H9 (cell line): ENCODE results near the gene ANKRD50. TPM values are rescaled to one million over a fixed set of nuclear protein-coding genes. Genes with fewer than 3 reads are reported as not detected.

ENCODE experiments used
- DNase-seq: peaks from one replicate; pipeline ENCODE4 v3.0.0-alpha.2; 2017
- H2AFZ ChIP-seq: one replicate; pipeline ENCODE4 v1.6.1; 2013; ENCODE audit warnings: mild to moderate bottlenecking, low read length, control low read depth, moderate library complexity
- H2AK5ac ChIP-seq: 2 replicates; pipeline ENCODE4 v1.6.1; 2013; ENCODE audit warnings: low read length, control low read depth, mixed read lengths; ENCODE audit not compliant: insufficient read length
- H2BK120ac ChIP-seq: one replicate; pipeline ENCODE4 v1.6.1; 2013; ENCODE audit warnings: low read depth, mild to moderate bottlenecking, low read length, control low read depth, inconsistent platforms; ENCODE audit not compliant: poor library complexity, severe bottlenecking
- H2BK12ac ChIP-seq: 2 replicates; pipeline ENCODE4 v1.6.1; 2013; ENCODE audit warnings: low read length, control low read depth, mixed read lengths, low read depth; ENCODE audit not compliant: insufficient read length
- H2BK15ac ChIP-seq: 2 replicates; pipeline ENCODE4 v1.6.1; 2013; ENCODE audit warnings: low read depth, low read length, control low read depth
- H2BK20ac ChIP-seq: one replicate; pipeline ENCODE4 v1.6.1; 2013; ENCODE audit warnings: low read depth, mild to moderate bottlenecking, low read length, control low read depth, inconsistent platforms; ENCODE audit not compliant: poor library complexity, severe bottlenecking
- H2BK5ac ChIP-seq: 2 replicates; pipeline ENCODE4 v1.6.1; 2013; ENCODE audit warnings: low read length, control low read depth, mixed read lengths; ENCODE audit not compliant: insufficient read length
- H3K14ac ChIP-seq: 2 replicates; pipeline ENCODE4 v1.6.1; 2013; ENCODE audit warnings: low read length, control low read depth; ENCODE audit not compliant: insufficient read depth
- H3K18ac ChIP-seq: 2 replicates; pipeline ENCODE4 v1.6.1; 2013; ENCODE audit warnings: low read depth, mild to moderate bottlenecking, mixed read lengths, low read length, control low read depth; ENCODE audit not compliant: insufficient read length
- H3K23ac ChIP-seq: 2 replicates; pipeline ENCODE4 v1.6.1; 2013; ENCODE audit warnings: low read length, control low read depth, mixed read lengths, low read depth; ENCODE audit not compliant: insufficient read length
- H3K23me2 ChIP-seq: 2 replicates; pipeline ENCODE4 v1.6.1; 2013; ENCODE audit warnings: low read depth, mild to moderate bottlenecking, mixed read lengths, low read length, control low read depth; ENCODE audit not compliant: insufficient read length, poor library complexity, severe bottlenecking
- H3K27ac ChIP-seq: 2 replicates; pipeline ENCODE4 v1.5.1; 2013; ENCODE audit warnings: low read length, control low read depth, mixed read lengths, low read depth; ENCODE audit not compliant: insufficient read length
- H3K27me3 ChIP-seq: 2 replicates; pipeline ENCODE4 v1.6.1; 2013; ENCODE audit warnings: low read length, control low read depth, inconsistent platforms; ENCODE audit not compliant: insufficient read depth
- H3K4ac ChIP-seq: 2 replicates; pipeline ENCODE4 v1.6.1; 2013; ENCODE audit warnings: low read depth, mild to moderate bottlenecking, control low read depth, inconsistent platforms, low read length, moderate library complexity
- H3K4me1 ChIP-seq: 2 replicates; pipeline ENCODE4 v1.6.1; 2013; ENCODE audit warnings: low read length, control low read depth, inconsistent platforms; ENCODE audit not compliant: insufficient read depth
- H3K4me2 ChIP-seq: 2 replicates; pipeline ENCODE4 v1.6.1; 2013; ENCODE audit warnings: low read length, control low read depth, mixed read lengths; ENCODE audit not compliant: insufficient read length, insufficient read depth
- H3K56ac ChIP-seq: 2 replicates; pipeline ENCODE4 v1.6.1; 2013; ENCODE audit warnings: low read depth, mild to moderate bottlenecking, mixed read lengths, low read length, control low read depth; ENCODE audit not compliant: insufficient read length
- H3K79me1 ChIP-seq: 2 replicates; pipeline ENCODE4 v1.6.1; 2013; ENCODE audit warnings: low read depth, mild to moderate bottlenecking, moderate library complexity, low read length, control low read depth, inconsistent platforms; ENCODE audit not compliant: insufficient read depth, poor library complexity, severe bottlenecking
- H3K79me2 ChIP-seq: 2 replicates; pipeline ENCODE4 v1.6.1; 2013; ENCODE audit warnings: low read length, control low read depth, inconsistent platforms; ENCODE audit not compliant: insufficient read depth
- H3K9ac ChIP-seq: 2 replicates; pipeline ENCODE4 v1.6.1; 2013; ENCODE audit warnings: low read length, control low read depth, mixed read lengths; ENCODE audit not compliant: insufficient read length; ENCODE audit errors: extremely low read depth
- H3K9me3 ChIP-seq: one replicate; pipeline ENCODE4 v1.6.1; 2013; ENCODE audit warnings: low read depth, low read length, inconsistent platforms; ENCODE audit not compliant: control insufficient read depth
- H3T11ph ChIP-seq: one replicate; pipeline ENCODE4 v1.6.1; 2013; ENCODE audit warnings: mild to moderate bottlenecking, low read length, control low read depth, inconsistent platforms
- H4K20me1 ChIP-seq: one replicate; pipeline ENCODE4 v1.6.1; 2013; ENCODE audit not compliant: control insufficient read depth, insufficient read length, insufficient read depth
- H4K5ac ChIP-seq: 2 replicates; pipeline ENCODE4 v1.6.1; 2013; ENCODE audit warnings: low read depth, mild to moderate bottlenecking, mixed read lengths, low read length, control low read depth; ENCODE audit not compliant: insufficient read length
- H4K8ac ChIP-seq: replicated peaks from 2 replicates; pipeline ENCODE4 v1.6.1; 2013; ENCODE audit warnings: low read length, control low read depth, mixed read lengths, low read depth; ENCODE audit not compliant: insufficient read length
- H4K91ac ChIP-seq: 2 replicates; pipeline ENCODE4 v1.6.1; 2013; ENCODE audit warnings: low read depth, mild to moderate bottlenecking, moderate library complexity, mixed read lengths, low read length, control low read depth; ENCODE audit not compliant: insufficient read length
- H3K27ac Mint-ChIP-seq, 3 experiments: 2 replicates in 2 of 3; 3 replicates in 1 of 3; pipeline ENCODE4 v1.8.0; 2020 to 2021; ENCODE audit warnings: mixed read lengths in 3 of 3, mild to moderate bottlenecking in 1 of 3, moderate library complexity in 1 of 3
- H3K27me3 Mint-ChIP-seq: 2 replicates; pipeline ENCODE4 v1.8.0; 2021; ENCODE audit warnings: low read depth, mild to moderate bottlenecking, moderate library complexity, mixed read lengths
- H3K36me3 Mint-ChIP-seq, 3 experiments: 2 replicates in 2 of 3; 3 replicates in 1 of 3; pipeline ENCODE4 v1.8.0; 2020 to 2021; ENCODE audit warnings: low read depth in 3 of 3, mixed read lengths in 3 of 3; ENCODE audit not compliant: insufficient read depth in 1 of 3
- H3K4me1 Mint-ChIP-seq, 2 experiments: 2 replicates each; pipeline ENCODE4 v1.8.0; 2020; ENCODE audit warnings: mixed read lengths in 2 of 2
- H3K4me3 Mint-ChIP-seq, 2 experiments: 2 replicates in 1 of 2; 3 replicates in 1 of 2; pipeline ENCODE4 v1.8.0; 2020 to 2021; ENCODE audit warnings: mild to moderate bottlenecking in 2 of 2, mixed read lengths in 2 of 2, moderate library complexity in 1 of 2
- H3K9me3 Mint-ChIP-seq, 2 experiments: 2 replicates in 1 of 2; 3 replicates in 1 of 2; pipeline ENCODE4 v1.8.0; 2020; ENCODE audit warnings: mild to moderate bottlenecking in 2 of 2, mixed read lengths in 2 of 2, moderate library complexity in 1 of 2
- WGBS: extraction: QIAGEN DNeasy Blood & Tissue Kit; methylation state at CpG from one replicate; pipeline ENCODE4 v1.1.7; 2013; ENCODE audit warnings: missing lambda C conversion rate, low lambda C conversion rate, mixed read lengths; ENCODE audit not compliant: insufficient read length; ENCODE audit errors: extremely low coverage; 5-methylcytosine and 5-hydroxymethylcytosine counted together
- total RNA-seq: library from RNA; stranded (reverse); gene quantifications from 2 replicates; pipeline ENCODE4 v1.2.1, GENCODE V29; 2021
- TF ChIP-seq, protein P1 (sequence below): fragments of 200-600 bp; sonication (generic); conservative IDR thresholded peaks from 3 replicates; pipeline ENCODE4 v1.8.0; 2021; ENCODE audit warnings: antibody characterized with exemption, mild to moderate bottlenecking

The ANKRD50 gene
- total RNA-seq, 1 experiment from 2014 or later = 30.1 TPM

DNA sequence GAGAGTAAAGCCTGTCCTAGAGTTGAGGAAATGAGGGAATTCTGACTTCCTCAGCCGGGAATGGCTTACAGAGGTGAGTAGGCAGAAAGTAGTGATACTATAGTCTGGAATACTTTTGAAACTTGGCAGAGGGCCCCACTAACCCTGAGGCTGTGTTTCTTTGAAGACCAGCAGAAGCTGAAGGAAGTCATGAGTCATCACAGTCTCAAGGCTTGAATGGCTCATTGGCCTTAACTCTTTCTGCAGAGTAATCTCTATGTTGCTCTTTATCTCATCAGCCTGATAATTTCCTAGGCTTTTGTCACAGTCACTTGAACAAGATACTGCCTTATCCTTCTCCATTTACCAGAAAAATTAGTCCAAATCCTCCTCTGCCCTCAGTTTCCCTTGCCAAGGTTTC lies 80.8 kb downstream of the ANKRD50 start:
- H3K9me3 ChIP-seq = no peaks in the 10 kb centered on the region
- H2BK5ac ChIP-seq = no peak overlapping the region
- H3K14ac ChIP-seq = no peak overlapping the region
- Mint-ChIP-seq H3K4me3 (no peak overlapping the region), H3K36me3 (peaks cover 0 to 1% (median 0%) of the 10 kb centered on the region in 3 experiments; a peak in 3 of 7 replicates), H3K9me3 (no peaks in the 10 kb centered on the region), H3K27ac (no peak overlapping the region), H3K4me1 (peaks cover 23 to 41% of the 10 kb centered on the region in 2 experiments), H3K27me3 (no peaks in the 10 kb centered on the region; the same call in 1 of the 2 replicates)
- no peak overlapping the region for H4K8ac ChIP-seq
- no peak overlapping the region for H2BK15ac ChIP-seq
- H4K5ac ChIP-seq = no peak overlapping the region
- WGBS = no CpG with 5 or more reads among the region's 1 CpG
- DNase-seq = no peak
- no peaks in the 10 kb centered on the region for H3K79me1 ChIP-seq
- no peaks in the 10 kb centered on the region for H3K4me1 ChIP-seq
- H3K27me3 ChIP-seq = no peaks in the 10 kb centered on the region
- H3K9ac ChIP-seq = no peak overlapping the region
- no peak overlapping the region for H3K56ac ChIP-seq
- H2BK20ac ChIP-seq = no peak overlapping the region
- H3K4me2 ChIP-seq = no peak overlapping the region
- no peak overlapping the region for H2AK5ac ChIP-seq
- no peak overlapping the region for H3K27ac ChIP-seq
- TF ChIP-seq, protein P1, sequence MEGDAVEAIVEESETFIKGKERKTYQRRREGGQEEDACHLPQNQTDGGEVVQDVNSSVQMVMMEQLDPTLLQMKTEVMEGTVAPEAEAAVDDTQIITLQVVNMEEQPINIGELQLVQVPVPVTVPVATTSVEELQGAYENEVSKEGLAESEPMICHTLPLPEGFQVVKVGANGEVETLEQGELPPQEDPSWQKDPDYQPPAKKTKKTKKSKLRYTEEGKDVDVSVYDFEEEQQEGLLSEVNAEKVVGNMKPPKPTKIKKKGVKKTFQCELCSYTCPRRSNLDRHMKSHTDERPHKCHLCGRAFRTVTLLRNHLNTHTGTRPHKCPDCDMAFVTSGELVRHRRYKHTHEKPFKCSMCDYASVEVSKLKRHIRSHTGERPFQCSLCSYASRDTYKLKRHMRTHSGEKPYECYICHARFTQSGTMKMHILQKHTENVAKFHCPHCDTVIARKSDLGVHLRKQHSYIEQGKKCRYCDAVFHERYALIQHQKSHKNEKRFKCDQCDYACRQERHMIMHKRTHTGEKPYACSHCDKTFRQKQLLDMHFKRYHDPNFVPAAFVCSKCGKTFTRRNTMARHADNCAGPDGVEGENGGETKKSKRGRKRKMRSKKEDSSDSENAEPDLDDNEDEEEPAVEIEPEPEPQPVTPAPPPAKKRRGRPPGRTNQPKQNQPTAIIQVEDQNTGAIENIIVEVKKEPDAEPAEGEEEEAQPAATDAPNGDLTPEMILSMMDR = no peak
- H2AFZ ChIP-seq = no peak overlapping the region
- H4K91ac ChIP-seq = no peak overlapping the region
- H3K18ac ChIP-seq = no peak overlapping the region
- no peak overlapping the region for H3T11ph ChIP-seq
- no peak overlapping the region for H2BK12ac ChIP-seq
- no peaks in the 10 kb centered on the region for H3K79me2 ChIP-seq
- no peaks in the 10 kb centered on the region for H4K20me1 ChIP-seq
- H3K23ac ChIP-seq = no peak overlapping the region
- no peak overlapping the region for H2BK120ac ChIP-seq
- no peak overlapping the region for H3K4ac ChIP-seq
- no peaks in the 10 kb centered on the region for H3K23me2 ChIP-seq
